ENCODE measurements around the gene B3GALT2. TPM values are rescaled to one million over a fixed set of nuclear protein-coding genes. Genes with fewer than 3 reads are reported as not detected.

The B3GALT2 gene
- polyA plus RNA-seq, 3 donors, result 0.26 TPM; not detected in 2

DNA sequence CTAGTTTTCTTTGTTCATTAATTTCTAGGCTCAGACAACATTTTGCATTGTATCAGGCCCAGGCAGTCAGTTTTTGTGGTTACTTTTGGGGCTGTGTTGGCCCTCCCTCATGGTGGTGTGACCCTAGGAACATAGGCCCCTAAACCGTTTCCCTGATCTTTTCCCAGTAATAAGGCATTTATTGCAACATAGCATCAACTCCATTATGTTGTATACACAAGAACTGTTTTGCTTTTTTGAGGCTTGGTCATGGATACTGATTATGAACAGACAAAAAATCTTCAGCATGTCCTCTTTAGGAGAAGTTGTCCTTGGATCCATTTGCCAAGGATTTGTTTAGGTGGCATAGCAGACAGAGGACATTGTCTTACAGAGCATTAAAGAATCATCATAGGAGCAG lies 10.3 kb downstream of the B3GALT2 start:
- intact Hi-C loops (cut with micrococcal nuclease), result no loop called here
- peaks cover 12% of the 10 kb centered on the region for H3K79me2 ChIP-seq (ENCODE audit: insufficient read depth, low read length)
- no peak for DNase-seq
- peaks cover 2 to 10% of the 10 kb centered on the region in 2 donors for H3K36me3 ChIP-seq (replicated peaks in 1 of 2; ENCODE audit: control insufficient read depth in 1 of 2, insufficient read depth in 2 of 2, low read length in 2 of 2)
- no peak overlapping the region for H3K27ac Mint-ChIP-seq
- no peak overlapping the region for H3K27ac ChIP-seq (ENCODE audit: low read depth in 1 of 2, low read length in 2 of 2)
- H3K4me3 Mint-ChIP-seq, result no peak overlapping the region
- no peak overlapping the region for H3K9ac ChIP-seq (ENCODE audit: insufficient read depth, low read length, poor library complexity, severe bottlenecking)
- H3K4me2 ChIP-seq (replicated peaks; ENCODE audit: extremely low read depth, low read length, poor library complexity, severe bottlenecking), result no peak overlapping the region
- H3K4me3 ChIP-seq (replicated peaks in 1 of 3; ENCODE audit: low read depth in 2 of 3, low read length in 3 of 3), result no peak overlapping the region
- no peak overlapping the region for H2AFZ ChIP-seq (ENCODE audit: insufficient read depth, low read depth, low read length, poor library complexity, severe bottlenecking)
- H3K27me3 Mint-ChIP-seq (ENCODE audit: low read depth in 3 of 3), result no peaks in the 10 kb centered on the region
- H3K9me3 Mint-ChIP-seq, result no peaks in the 10 kb centered on the region
- H3K36me3 Mint-ChIP-seq, result peaks cover 11 to 32% of the 10 kb centered on the region in 2 donors
- H4K20me1 ChIP-seq (ENCODE audit: insufficient read depth, low read length), result peaks cover 47% of the 10 kb centered on the region
- H3K4me1 Mint-ChIP-seq, result no peaks in the 10 kb centered on the region
- no CpG with 5 or more reads among the region's 1 CpG for WGBS (ENCODE audit: insufficient coverage)
- TF ChIP-seq, protein P1, sequence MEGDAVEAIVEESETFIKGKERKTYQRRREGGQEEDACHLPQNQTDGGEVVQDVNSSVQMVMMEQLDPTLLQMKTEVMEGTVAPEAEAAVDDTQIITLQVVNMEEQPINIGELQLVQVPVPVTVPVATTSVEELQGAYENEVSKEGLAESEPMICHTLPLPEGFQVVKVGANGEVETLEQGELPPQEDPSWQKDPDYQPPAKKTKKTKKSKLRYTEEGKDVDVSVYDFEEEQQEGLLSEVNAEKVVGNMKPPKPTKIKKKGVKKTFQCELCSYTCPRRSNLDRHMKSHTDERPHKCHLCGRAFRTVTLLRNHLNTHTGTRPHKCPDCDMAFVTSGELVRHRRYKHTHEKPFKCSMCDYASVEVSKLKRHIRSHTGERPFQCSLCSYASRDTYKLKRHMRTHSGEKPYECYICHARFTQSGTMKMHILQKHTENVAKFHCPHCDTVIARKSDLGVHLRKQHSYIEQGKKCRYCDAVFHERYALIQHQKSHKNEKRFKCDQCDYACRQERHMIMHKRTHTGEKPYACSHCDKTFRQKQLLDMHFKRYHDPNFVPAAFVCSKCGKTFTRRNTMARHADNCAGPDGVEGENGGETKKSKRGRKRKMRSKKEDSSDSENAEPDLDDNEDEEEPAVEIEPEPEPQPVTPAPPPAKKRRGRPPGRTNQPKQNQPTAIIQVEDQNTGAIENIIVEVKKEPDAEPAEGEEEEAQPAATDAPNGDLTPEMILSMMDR (IDR thresholded peaks at IDR 0.05), result no peak
- no peaks in the 10 kb centered on the region for H3K9me3 ChIP-seq (replicated peaks in 1 of 2; ENCODE audit: control insufficient read depth in 1 of 2, insufficient read depth in 1 of 2, low read length in 2 of 2)
- no peaks in the 10 kb centered on the region for H3K27me3 ChIP-seq (ENCODE audit: control insufficient read depth in 2 of 2, insufficient read depth in 2 of 2, low read length in 2 of 2)
- H3K4me1 ChIP-seq (ENCODE audit: control insufficient read depth in 1 of 2, insufficient read depth in 2 of 2, low read length in 2 of 2), result no peaks in the 10 kb centered on the region

DNA sequence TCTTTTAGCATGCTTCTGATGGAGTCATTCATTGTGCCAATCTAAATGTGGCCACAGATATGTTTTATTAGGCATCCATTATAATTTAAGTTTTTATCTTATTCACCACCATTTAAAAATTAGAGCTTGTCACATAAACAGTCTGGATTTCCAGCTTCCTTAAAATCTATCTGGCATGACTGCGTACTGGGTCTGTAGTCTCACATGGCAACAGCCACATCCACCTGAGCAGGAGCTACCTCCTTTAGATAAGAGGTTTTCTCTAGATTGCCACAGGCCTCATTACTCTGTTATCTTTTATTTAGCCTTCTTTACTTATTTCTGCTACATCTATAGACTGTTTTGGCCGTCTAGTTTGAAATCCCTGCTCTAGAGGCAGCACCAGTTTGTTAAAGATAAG lies 29.1 kb downstream of the B3GALT2 start:
- Histone ChIP-seq H3K27me3 (ENCODE audit: control insufficient read depth in 2 of 2, insufficient read depth in 2 of 2, low read length in 2 of 2) (no peaks in the 10 kb centered on the region), H3K27ac (ENCODE audit: low read depth in 1 of 2, low read length in 2 of 2) (no peak overlapping the region), H3K9me3 (replicated peaks in 1 of 2; ENCODE audit: control insufficient read depth in 1 of 2, insufficient read depth in 1 of 2, low read length in 2 of 2) (no peaks in the 10 kb centered on the region), H4K20me1 (ENCODE audit: insufficient read depth, low read length) (peaks cover 22% of the 10 kb centered on the region), H3K36me3 (replicated peaks in 1 of 2; ENCODE audit: control insufficient read depth in 1 of 2, insufficient read depth in 2 of 2, low read length in 2 of 2) (peaks cover 31 to 55% of the 10 kb centered on the region in 2 donors), H3K4me2 (replicated peaks; ENCODE audit: extremely low read depth, low read length, poor library complexity, severe bottlenecking) (no peak overlapping the region), H2AFZ (ENCODE audit: insufficient read depth, low read depth, low read length, poor library complexity, severe bottlenecking) (no peak overlapping the region), H3K4me1 (ENCODE audit: control insufficient read depth in 1 of 2, insufficient read depth in 2 of 2, low read length in 2 of 2) (no peaks in the 10 kb centered on the region), H3K79me2 (ENCODE audit: insufficient read depth, low read length) (no peaks in the 10 kb centered on the region), H3K4me3 (replicated peaks in 1 of 3; ENCODE audit: low read depth in 2 of 3, low read length in 3 of 3) (no peak overlapping the region), H3K9ac (ENCODE audit: insufficient read depth, low read length, poor library complexity, severe bottlenecking) (no peak overlapping the region)
- 100% methylated on average over 1 of the region's 2 CpGs for WGBS (ENCODE audit: insufficient coverage)
- Mint-ChIP-seq H3K9me3 (no peaks in the 10 kb centered on the region), H3K36me3 (peaks cover 32 to 52% of the 10 kb centered on the region in 2 donors), H3K4me3 (no peak overlapping the region), H3K27me3 (ENCODE audit: low read depth in 3 of 3) (no peaks in the 10 kb centered on the region), H3K27ac (no peak overlapping the region), H3K4me1 (no peaks in the 10 kb centered on the region)
- no peak for DNase-seq
- TF ChIP-seq, protein P1 (IDR thresholded peaks at IDR 0.05), result no peak
- intact Hi-C loops (cut with micrococcal nuclease), result no loop called here
